Mucosa of rectum (tissue), 2 donors: ENCODE results near the gene KLF7.

Experiments
- H3K27ac ChIP-seq, 2 donors: one replicate each; pipeline ENCODE4 v1.7.0; 2013; ENCODE audit warnings: inconsistent platforms in 2 of 2, low read depth in 2 of 2, low read length in 2 of 2
- H3K27me3 ChIP-seq, 2 donors: one replicate each; pipeline ENCODE4 v1.7.0; 2013; ENCODE audit warnings: low read length in 2 of 2; ENCODE audit not compliant: control insufficient read depth in 2 of 2, insufficient read depth in 2 of 2
- H3K36me3 ChIP-seq, 2 donors: one replicate each; pipeline ENCODE4 v1.7.0; 2013; ENCODE audit warnings: low read length in 2 of 2; ENCODE audit not compliant: control insufficient read depth in 2 of 2, insufficient read depth in 2 of 2
- H3K4me1 ChIP-seq, 2 donors: one replicate each; pipeline ENCODE4 v1.7.0; 2013; ENCODE audit warnings: low read length in 2 of 2, mild to moderate bottlenecking in 1 of 2; ENCODE audit not compliant: control insufficient read depth in 2 of 2, insufficient read depth in 2 of 2
- H3K4me3 ChIP-seq, 2 donors: one replicate each; pipeline ENCODE4 v1.7.0; 2013; ENCODE audit warnings: low read length in 2 of 2
- H3K9ac ChIP-seq, 2 donors: one replicate each; pipeline ENCODE4 v1.7.0; 2013; ENCODE audit warnings: low read length in 2 of 2, low read depth in 1 of 2, mild to moderate bottlenecking in 1 of 2
- H3K9me3 ChIP-seq, 2 donors: one replicate each; pipeline ENCODE4 v1.7.0; 2013; ENCODE audit warnings: low read length in 2 of 2; ENCODE audit not compliant: control insufficient read depth in 2 of 2
- donor health status: healthy.
- donor health status: Normal muscosa, but diverticular disease.

Gene KLF7

DNA sequence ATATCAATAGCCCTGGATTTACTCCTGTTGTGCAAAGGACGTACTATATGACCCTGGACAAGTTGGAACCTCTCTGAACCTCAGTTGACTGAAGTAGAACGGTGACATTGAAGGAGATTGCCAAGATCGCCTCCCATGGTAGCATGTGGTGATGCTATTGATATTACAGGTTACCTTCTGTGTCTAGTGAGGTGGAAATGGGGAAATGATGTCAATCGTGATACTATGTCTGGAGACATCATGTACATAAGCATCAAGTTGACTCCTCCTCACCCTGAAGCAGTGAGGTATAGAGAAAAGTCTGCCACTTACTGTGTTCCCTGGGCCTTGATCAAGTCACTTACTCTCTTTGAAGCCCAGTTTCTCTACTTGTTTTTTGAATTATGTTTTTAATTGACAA, 93.9 kb downstream of the KLF7 start:
- Histone ChIP-seq H3K36me3 (no peaks in the 10 kb centered on the region), H3K27ac (no peak overlapping the region), H3K9me3 (no peaks in the 10 kb centered on the region), H3K27me3 (no peaks in the 10 kb centered on the region), H3K4me1 (peaks cover 0 to 3% of the 10 kb centered on the region in 2 donors), H3K9ac (no peak overlapping the region), H3K4me3 (no peak overlapping the region)

DNA sequence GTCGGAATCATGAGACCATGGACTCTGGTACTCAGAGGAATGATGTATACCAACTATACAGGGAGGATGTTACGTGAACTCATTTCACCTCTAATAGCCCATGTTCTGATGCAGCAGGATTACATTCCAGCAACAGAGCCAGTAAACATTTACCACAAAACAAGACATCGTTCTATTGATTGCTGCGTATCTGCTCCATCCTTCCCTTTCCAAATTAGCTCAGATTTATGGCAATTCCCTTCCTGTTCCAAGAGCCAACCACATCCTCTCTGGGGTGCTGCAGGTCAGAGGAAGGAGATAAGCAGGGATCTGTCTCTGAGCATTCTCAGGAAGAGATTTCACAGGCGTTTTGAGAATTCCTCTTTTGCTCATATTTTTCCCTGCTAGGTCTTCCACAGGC, 98.3 kb downstream of the KLF7 start:
- H3K4me1 ChIP-seq: no peaks in the 10 kb centered on the region
- H3K27me3 ChIP-seq: no peaks in the 10 kb centered on the region
- H3K9ac ChIP-seq: no peak overlapping the region
- H3K4me3 ChIP-seq: no peak overlapping the region
- H3K27ac ChIP-seq: no peak overlapping the region
- no peaks in the 10 kb centered on the region for H3K9me3 ChIP-seq
- no peaks in the 10 kb centered on the region for H3K36me3 ChIP-seq

DNA sequence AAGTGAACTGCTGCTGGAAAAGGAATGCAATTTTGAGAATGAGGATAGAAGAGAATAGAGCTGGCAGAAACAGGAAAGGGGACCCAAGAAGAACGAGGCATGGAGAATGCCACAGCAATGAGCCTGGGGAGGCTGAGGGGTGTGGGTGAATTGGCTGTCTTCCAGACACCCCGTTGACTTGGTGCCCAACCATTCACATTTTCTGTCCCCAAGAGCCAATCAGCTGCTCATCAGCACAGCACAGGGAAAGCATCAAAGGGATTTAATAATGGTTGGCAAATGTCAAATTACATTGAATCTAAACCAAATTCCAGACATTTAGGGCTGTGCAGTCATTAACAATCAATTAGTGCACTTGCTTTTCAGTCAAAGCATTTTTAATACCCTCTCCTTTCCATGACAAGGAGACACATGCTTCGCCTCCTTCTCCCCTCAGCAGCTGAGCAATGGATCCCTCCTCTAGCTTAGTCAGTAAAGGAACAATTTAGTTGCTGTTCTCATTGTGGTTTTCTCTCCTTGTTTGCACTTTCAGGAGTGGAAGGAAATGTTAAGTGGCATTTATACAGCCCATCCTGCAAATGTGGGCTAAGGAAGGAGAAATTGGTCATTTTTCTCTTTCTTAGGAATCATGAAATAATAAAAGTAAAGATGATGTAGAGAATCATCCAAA, 98.8 kb downstream of the KLF7 start:
- Histone ChIP-seq H3K27ac (no peak overlapping the region), H3K9ac (no peak overlapping the region), H3K27me3 (no peaks in the 10 kb centered on the region), H3K4me1 (no peaks in the 10 kb centered on the region), H3K9me3 (no peaks in the 10 kb centered on the region), H3K36me3 (no peaks in the 10 kb centered on the region), H3K4me3 (no peak overlapping the region)

- no peaks in the 10 kb centered on the region for H3K9me3 ChIP-seq
- no peak overlapping the region for H3K27ac ChIP-seq
- H3K36me3 ChIP-seq: no peaks in the 10 kb centered on the region
- no peaks in the 10 kb centered on the region for H3K4me1 ChIP-seq
- H3K9ac ChIP-seq: no peak overlapping the region
- no peak overlapping the region for H3K4me3 ChIP-seq
- no peaks in the 10 kb centered on the region for H3K27me3 ChIP-seq
Measured at GRCh38 chr2:207066166-207066565, 99.6 kb downstream of the KLF7 start.

DNA sequence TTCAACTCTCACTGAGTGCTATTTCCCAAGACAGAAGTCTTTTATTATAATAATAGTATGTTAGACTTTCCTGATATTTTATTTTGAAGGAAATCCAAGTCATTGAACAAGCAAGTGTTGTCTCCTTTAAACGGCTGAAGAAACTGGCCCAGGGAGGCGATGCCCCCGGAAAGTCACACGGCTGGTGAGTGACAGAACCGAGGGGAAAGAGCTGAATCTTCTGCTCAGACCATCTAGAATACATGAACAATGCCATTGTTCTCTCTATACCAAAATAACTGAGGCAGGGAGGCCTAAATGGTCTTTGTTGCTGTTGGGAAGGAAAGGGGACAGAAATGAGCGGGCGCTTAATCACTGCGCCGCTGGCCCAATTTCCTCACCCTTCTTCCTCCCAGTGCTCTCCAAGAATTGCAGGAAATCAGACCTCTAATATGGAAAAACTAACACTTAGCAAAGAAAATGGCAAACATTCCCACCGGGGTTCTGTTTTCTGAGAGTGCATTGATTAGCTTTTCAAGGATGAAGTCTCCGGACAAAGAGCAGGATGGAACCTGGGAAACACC, 101.5 kb downstream of the KLF7 start:
- no peaks in the 10 kb centered on the region for H3K4me1 ChIP-seq
- H3K9ac ChIP-seq: no peak overlapping the region
- no peaks in the 10 kb centered on the region for H3K27me3 ChIP-seq
- no peak overlapping the region for H3K4me3 ChIP-seq
- H3K27ac ChIP-seq: no peak overlapping the region
- H3K36me3 ChIP-seq: no peaks in the 10 kb centered on the region
- H3K9me3 ChIP-seq: no peaks in the 10 kb centered on the region

GRCh38 chr2:207061181-207061580, 104.6 kb downstream of the KLF7 start:
- H3K36me3 ChIP-seq: no peaks in the 10 kb centered on the region
- H3K9ac ChIP-seq: no peak overlapping the region
- no peaks in the 10 kb centered on the region for H3K9me3 ChIP-seq
- no peak overlapping the region for H3K4me3 ChIP-seq
- no peak overlapping the region for H3K27ac ChIP-seq
- no peaks in the 10 kb centered on the region for H3K27me3 ChIP-seq
- no peaks in the 10 kb centered on the region for H3K4me1 ChIP-seq

DNA sequence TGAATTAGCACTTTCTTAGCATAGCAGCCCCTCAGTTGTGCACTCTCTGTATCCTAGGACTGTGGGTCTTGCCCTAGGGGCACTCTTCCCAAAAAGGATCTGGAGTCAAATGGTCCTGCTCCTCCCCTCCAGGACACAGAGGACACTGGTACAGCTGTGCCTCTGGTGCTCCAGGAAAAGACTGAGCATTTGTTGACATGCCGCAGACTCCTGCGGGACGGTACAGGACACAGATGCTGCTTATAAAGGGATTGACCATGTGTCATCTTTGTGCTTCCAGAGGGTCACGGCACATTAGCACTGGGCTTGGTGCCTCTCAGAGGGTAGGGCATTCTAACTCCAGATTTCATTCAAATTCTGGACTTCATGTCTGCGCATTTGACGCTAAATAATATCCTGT, 110.5 kb downstream of the KLF7 start:
- H3K27ac ChIP-seq: no peak overlapping the region
- no peak overlapping the region for H3K9ac ChIP-seq
- no peak overlapping the region for H3K4me3 ChIP-seq

DNA sequence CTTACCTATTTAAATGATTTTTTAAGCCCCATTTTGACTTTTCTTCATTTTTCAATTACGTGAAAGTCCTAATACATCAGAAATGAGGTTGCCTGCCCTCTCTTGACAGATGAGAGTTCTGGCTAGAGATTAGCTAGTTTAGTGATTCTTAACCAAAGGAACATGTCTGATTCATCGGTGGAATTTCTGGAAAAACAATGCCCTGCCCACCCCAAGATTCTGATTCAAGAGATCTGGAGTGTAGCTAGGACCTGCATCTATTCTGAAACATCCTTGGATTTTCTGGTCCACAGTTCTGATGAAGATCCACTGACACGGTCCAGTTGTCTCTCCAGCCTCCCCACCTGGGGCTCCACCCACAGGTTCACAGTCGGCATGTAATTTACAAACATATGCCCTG, 111.2 kb downstream of the KLF7 start:
- Histone ChIP-seq H3K4me3 (no peak overlapping the region), H3K9ac (no peak overlapping the region), H3K27me3 (no peaks in the 10 kb centered on the region), H3K9me3 (no peaks in the 10 kb centered on the region), H3K27ac (no peak overlapping the region), H3K4me1 (no peaks in the 10 kb centered on the region), H3K36me3 (no peaks in the 10 kb centered on the region)

More for the DNA sequence above, 110.5 kb downstream of the KLF7 start:
- Histone ChIP-seq H3K27me3 (no peaks in the 10 kb centered on the region), H3K9me3 (no peaks in the 10 kb centered on the region), H3K36me3 (no peaks in the 10 kb centered on the region), H3K4me1 (no peaks in the 10 kb centered on the region)

DNA sequence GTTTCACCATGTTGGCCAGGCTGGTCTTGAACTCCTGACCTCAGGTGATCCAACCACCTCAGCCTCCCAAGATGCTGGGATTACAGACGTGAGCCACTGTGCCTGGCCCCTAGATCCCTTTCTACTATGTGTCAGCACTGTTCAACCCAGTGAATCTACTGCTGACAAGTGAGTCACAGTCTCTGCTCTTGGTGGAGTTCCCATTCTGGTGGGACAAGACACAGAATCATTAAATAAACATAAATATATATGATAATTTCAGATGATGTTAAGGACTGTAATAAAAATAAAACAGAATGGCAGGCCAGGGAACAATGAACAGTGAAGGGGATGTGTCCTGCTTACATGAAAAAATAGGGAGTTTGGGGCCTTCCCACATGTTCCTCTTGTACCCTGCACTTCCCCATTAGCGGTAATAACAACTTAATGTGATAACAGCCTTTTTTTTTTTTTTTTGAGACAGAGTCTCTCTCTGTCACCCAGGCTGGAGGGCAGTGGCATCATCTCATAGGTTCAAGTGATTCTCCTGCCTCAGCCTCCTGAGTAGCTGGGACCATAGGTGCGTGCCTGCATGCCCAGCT, 114.3 kb downstream of the KLF7 start:
- no peak overlapping the region for H3K27ac ChIP-seq
- no peaks in the 10 kb centered on the region for H3K36me3 ChIP-seq
- H3K4me3 ChIP-seq: no peak overlapping the region
- H3K9me3 ChIP-seq: no peaks in the 10 kb centered on the region
- H3K9ac ChIP-seq: no peak overlapping the region
- no peaks in the 10 kb centered on the region for H3K4me1 ChIP-seq
- H3K27me3 ChIP-seq: no peaks in the 10 kb centered on the region

DNA sequence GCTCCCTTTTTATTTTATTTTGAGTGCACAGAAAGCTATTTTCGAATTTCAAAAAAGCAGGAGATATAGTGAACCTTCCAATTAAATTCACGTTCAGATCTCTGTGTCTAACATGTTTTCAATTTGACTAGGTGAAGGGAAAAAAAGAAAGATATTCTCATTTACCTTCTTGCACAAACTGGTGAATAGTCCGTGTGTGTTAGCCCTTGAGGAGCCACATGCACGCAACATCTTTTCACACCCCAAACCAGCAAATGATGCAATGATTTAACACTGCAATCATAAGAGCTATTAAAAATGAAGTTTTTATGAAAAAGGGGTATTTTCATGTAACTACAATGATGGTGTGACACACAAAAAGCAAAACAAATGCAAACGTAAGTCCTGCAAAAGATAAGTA, 116.6 kb downstream of the KLF7 start:
- H3K27ac ChIP-seq: no peak overlapping the region
- H3K4me1 ChIP-seq: no peaks in the 10 kb centered on the region
- no peaks in the 10 kb centered on the region for H3K27me3 ChIP-seq
- no peak overlapping the region for H3K4me3 ChIP-seq
- H3K36me3 ChIP-seq: no peaks in the 10 kb centered on the region
- no peaks in the 10 kb centered on the region for H3K9me3 ChIP-seq
- no peak overlapping the region for H3K9ac ChIP-seq
